GM10266 (cell line): ENCODE measurements around the gene RHEBL1.
A peak's percentile ranks its signal among the peaks of the same experiment; 100 is the strongest.

ENCODE experiments used
- DNase-seq: peaks from one replicate; pipeline ENCODE4 v3.0.0; 2012; ENCODE audit errors: extremely low spot score
- CTCF ChIP-seq: IDR thresholded peaks from 2 replicates; pipeline ENCODE4 v1.5.1; 2012; ENCODE audit warnings: mild to moderate bottlenecking, low read depth; ENCODE audit not compliant: control insufficient read depth, insufficient read depth; ENCODE audit errors: missing control alignments

RHEBL1 gene

GRCh38 chr12:49057888-49058287, 11.9 kb downstream of the RHEBL1 start:
- DNase-seq: no peak

GRCh38 chr12:49055978-49056754, 13.6 kb downstream of the RHEBL1 start:
- peak; percentile 89 for DNase-seq
- no peak for TF ChIP-seq CTCF

More at GRCh38 chr12:49057888-49058287, 11.9 kb downstream of the RHEBL1 start:
- TF ChIP-seq CTCF: no peak

DNA sequence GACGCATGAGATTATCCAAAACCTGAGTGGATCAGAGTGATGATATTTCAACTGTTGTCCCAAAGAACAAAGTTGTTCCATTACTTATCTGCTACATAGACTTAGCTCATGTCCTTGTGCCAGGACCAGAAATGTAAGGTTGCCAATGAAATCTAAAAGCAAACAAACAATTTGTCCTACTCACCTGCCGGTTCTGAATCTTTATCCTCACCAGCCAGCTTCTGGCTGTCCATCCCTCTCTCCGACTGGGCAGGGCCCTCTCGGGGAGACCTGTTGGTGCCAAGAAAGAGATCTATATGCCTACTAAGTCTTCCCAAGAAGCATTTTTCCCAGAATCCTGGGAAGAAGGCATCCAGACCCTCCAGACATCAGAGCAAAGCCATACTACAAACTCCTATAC, 14.7 kb downstream of the RHEBL1 start:
- DNase-seq: no peak

DNA sequence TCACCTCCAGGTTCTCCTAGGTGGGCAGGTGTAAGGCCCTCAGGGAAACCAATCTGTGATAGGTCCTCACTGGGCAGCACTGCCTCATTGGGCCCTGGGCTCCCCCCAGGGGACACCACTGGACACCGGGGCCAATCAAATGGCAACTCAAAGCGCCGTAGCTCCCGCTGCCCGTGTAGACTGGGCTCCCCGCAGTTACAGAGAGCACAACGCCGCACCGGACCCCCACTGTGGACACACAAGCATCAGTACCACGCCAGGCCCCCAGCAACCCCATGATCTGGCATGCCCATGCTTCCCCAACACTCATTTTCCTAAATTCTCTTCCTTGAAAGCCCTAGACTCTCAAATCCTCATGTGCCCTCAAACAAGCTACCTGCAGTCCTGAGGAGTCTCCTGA, 15.3 kb downstream of the RHEBL1 start:
- no peak for DNase-seq
- TF ChIP-seq CTCF: no peak

More for the DNA sequence above, 14.7 kb downstream of the RHEBL1 start:
- no peak for TF ChIP-seq CTCF

GRCh38 chr12:49054096-49054495, 15.7 kb downstream of the RHEBL1 start:
- no peak for TF ChIP-seq CTCF
- no peak for DNase-seq

GRCh38 chr12:49052451-49053208, 17.1 kb downstream of the RHEBL1 start:
- no peak for DNase-seq

More at GRCh38 chr12:49052451-49053208, 17.1 kb downstream of the RHEBL1 start:
- TF ChIP-seq CTCF: no peak
